Islet precursor cell (in vitro differentiated cells): ENCODE data around the gene BATF2.
A peak's percentile ranks its signal among the peaks of the same experiment; 100 is the strongest.
"Not testable (repeated sequence)": the region's sequence is repeated elsewhere in the genome, so short reads cannot be mapped to it uniquely, and the experiment has no call there.

Source experiments
- DNase-seq: peaks from one replicate; pipeline ENCODE4 v3.0.0-alpha.2; 2018

The BATF2 gene, protein sequence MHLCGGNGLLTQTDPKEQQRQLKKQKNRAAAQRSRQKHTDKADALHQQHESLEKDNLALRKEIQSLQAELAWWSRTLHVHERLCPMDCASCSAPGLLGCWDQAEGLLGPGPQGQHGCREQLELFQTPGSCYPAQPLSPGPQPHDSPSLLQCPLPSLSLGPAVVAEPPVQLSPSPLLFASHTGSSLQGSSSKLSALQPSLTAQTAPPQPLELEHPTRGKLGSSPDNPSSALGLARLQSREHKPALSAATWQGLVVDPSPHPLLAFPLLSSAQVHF

GRCh38 chr11:64996710-64997380, at the start of gene BATF2:
Gene BATF2 (minus strand): TSS chr11:64996971. CDS start chr11:64996914, 57 bp downstream.
- DNase-seq, result peak; percentile 83

DNA sequence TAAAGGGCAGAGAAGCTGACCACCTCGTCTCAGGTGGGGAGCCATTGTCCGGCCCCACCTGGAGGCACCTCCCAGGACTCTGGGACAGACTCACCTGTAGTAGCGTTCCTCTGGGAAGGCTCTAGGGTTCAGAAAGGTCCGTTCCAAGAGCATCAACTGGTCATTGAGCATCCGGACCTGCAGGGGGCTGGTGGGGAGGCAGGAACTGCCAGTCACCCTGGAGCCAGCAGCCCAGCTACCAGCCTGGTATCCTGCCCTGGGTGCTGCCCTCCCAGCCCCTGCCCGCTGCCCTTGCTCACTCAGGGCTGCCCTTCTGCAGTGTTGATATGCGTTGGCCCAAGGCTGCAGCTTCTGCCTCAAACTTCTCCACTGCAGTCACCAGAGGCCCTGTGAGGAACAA, 49.0 kb upstream of the BATF2 start:
- no peak for DNase-seq

GRCh38 chr11:65045061-65045460, 48.3 kb upstream of the BATF2 start:
- DNase-seq, result no peak

GRCh38 chr11:65043881-65044501, 47.2 kb upstream of the BATF2 start:
- no peak for DNase-seq

GRCh38 chr11:65042891-65043290, 46.1 kb upstream of the BATF2 start:
- DNase-seq, result no peak

DNA sequence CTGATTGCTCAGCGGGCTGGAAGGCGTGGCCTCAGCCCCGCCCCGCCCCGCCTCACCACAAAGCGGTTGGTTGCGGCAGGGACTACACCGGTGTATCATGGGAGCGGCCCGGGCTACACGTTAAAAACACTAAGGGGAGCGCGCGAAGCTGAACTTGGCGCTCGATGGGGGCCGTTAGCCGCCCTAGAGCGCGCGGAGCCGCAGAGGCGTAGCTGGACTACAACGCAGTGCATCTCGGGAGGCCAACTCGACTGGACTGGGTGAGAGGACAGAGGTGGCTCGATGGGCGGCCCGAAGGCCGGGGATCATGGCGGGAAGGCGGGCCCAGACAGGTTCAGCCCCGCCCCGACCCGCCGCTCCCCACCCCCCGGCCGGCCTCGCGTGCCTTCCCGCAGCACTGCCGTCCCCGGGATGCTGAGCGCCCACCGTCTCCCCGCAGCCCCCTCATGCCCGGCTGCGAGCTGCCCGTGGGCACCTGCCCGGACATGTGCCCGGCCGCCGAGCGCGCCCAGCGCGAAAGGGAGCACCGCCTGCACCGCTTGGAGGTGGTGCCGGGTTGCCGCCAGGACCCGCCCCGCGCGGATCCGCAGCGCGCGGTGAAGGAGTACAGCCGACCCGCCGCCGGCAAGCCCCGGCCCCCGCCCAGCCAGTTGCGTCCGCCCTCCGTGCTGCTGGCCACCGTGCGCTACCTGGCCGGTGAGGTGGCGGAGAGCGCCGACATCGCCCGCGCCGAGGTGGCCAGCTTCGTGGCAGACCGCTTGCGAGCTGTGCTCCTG, 44.3 kb upstream of the BATF2 start, which contains the start of gene SAC3D1:
TSS of gene SAC3D1 (plus strand) at position 364 of the 776 bp plus-strand sequence. CDS start at position 447, 83 bp downstream.
- peak; percentile 97 for DNase-seq

DNA sequence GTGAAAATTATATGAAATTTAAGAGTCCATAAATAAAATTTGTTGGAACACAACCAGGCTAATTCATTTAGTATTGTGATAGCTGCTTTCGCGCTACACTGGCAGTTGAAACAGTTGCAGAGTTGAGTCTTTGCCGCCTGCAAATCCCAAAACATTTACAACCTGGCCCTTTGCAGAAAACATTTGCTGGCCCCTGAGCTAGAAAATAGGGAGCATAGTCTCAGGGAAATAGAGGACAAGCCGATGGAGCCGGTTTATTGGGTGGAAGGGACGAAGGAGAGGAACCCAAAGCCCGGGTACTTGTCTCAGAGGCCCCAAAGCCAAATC, 43.7 kb upstream of the BATF2 start:
- DNase-seq, result no peak

- no peak for DNase-seq
These were observed 40.2 kb upstream of the BATF2 start for GRCh38 chr11:65036931-65037330.

DNA sequence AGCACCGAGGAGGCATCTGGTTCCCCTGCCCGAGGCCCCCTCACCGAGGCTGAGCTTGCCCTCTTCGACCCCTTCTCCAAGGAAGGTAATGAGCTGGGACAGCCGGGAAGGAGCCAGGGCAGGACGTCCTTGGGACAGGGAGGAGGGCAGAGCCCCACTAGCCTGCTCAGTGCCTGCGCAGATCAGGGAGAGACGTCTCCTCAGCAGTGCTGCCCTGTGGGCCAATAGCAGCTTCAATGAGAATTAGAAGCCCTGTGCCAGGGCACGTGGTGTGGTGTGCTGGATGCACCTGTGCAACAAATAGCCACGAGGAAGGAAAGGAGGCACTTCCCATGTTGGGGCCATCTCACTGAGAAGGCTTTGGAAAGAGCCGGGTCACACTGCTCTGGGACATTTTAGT, 38.8 kb upstream of the BATF2 start:
- DNase-seq, result no peak

DNA sequence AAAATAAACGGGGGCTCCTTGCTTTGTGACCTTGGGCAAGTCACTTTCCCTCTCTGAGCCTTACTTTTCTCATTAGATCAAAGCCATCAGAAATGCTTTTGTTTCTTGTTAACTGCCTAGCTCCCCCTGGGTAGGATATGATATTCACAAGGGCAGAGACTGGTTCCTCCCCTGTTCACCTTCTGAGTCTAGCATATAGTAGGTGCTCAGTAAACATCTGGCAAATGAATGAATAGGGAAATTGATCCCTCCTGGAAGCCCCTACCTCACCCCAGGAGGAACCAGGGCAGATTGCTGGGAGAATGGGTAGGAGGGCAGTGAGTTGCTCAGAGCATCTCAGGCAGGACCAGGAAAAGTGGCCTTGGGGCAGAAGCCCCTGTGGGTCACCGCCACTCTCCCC, 37.7 kb upstream of the BATF2 start:
- no peak for DNase-seq

- DNase-seq, result no peak
These were observed 35.4 kb upstream of the BATF2 start for GRCh38 chr11:65032216-65032615.

DNA sequence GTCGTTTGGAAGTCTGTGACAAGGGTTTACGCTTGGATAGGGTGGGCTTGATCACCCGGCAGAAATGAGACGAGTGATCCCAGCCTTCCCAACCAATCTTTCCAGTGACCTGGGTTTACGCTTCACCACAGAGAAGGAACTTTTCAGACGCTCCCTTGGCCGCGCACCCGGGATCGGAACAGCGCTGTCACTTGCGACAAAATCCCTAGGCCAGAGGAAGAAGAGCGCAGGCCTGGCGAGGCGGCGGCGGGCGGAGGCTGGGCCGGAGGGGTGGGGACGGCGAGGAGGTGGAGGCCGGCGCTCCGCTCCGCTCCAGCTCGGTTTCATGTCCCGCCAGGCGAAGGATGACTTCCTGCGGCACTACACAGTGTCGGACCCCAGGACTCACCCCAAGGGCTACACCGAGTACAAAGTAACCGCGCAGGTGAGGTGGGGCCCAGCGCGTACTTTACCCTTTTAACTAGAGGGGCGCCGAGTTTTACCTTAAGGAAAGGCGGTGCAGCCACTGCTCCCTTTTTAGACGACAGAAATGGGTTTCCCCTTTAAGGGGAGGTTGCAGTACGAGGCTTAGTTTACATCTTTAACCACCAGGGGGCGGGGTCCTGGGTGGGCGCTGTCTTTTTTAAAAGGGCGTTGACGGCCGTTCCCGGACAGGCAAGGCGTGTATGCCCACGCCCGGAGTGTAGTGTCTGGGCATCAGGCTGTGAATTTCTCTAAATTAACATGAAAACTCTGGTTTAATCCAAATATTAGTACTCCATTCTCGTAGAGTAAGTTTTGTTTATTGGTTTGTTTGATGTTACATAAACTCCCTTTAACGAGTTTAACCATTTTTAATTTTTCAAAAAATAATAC, 30.7 kb upstream of the BATF2 start, which contains the start of gene SNX15:
TSS of gene SNX15 (plus strand) at position 227 of the 855 bp plus-strand sequence. CDS start at position 326, 99 bp downstream.
- peak; percentile 96 for DNase-seq

- DNase-seq, result no peak
These were observed 30.0 kb upstream of the BATF2 start for GRCh38 chr11:65026810-65027209.

GRCh38 chr11:65023502-65023901, 26.7 kb upstream of the BATF2 start:
- not testable (repeated sequence) for DNase-seq

DNA sequence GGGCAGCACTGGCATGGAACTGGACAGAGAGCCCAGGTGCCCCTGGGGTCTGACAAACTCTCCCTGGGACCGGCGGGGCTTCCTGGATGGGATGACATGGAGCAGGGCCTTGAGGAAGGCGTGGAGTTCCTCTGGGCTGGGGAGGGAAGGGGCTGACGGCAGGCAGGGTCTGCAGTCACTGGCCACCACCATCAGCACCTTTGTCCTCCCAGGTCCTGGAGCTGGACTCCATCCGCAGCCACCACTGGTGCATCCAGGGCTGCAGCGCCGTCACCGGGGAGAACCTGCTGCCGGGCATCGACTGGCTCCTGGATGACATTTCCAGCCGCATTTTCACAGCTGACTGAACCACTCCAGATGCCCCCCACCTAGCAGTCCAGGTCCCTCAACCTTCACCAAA, 24.7 kb upstream of the BATF2 start:
- no peak for DNase-seq

- no peak for DNase-seq
These were observed 24.2 kb upstream of the BATF2 start for GRCh38 chr11:65021003-65021402.

- DNase-seq, result no peak
These were observed 23.1 kb upstream of the BATF2 start for GRCh38 chr11:65019824-65020223.

- DNase-seq, result no peak
These were observed 21.2 kb upstream of the BATF2 start for GRCh38 chr11:65017937-65018336.

DNA sequence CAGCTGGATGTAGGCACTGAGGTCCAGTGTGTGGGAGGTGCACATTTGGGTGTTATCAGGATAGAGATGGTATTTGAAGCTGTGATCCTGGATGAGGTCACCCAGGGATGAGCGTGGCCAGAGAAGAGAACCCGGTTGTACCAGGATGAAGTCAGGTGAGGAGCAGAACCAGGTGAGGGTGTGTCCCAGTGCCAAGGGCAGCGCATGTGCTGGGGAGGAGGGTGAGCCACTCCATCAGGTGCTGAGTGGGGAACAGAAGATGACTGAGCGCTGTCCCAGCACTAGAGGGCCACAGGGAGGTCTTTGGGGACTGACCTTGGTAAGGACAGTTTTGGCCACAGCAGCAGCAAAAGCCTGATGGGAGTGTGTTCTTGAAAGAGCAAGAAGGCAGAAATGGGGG, 19.9 kb upstream of the BATF2 start:
- DNase-seq, result no peak

GRCh38 chr11:65014726-65015227, 18.0 kb upstream of the BATF2 start:
- no peak for DNase-seq

DNA sequence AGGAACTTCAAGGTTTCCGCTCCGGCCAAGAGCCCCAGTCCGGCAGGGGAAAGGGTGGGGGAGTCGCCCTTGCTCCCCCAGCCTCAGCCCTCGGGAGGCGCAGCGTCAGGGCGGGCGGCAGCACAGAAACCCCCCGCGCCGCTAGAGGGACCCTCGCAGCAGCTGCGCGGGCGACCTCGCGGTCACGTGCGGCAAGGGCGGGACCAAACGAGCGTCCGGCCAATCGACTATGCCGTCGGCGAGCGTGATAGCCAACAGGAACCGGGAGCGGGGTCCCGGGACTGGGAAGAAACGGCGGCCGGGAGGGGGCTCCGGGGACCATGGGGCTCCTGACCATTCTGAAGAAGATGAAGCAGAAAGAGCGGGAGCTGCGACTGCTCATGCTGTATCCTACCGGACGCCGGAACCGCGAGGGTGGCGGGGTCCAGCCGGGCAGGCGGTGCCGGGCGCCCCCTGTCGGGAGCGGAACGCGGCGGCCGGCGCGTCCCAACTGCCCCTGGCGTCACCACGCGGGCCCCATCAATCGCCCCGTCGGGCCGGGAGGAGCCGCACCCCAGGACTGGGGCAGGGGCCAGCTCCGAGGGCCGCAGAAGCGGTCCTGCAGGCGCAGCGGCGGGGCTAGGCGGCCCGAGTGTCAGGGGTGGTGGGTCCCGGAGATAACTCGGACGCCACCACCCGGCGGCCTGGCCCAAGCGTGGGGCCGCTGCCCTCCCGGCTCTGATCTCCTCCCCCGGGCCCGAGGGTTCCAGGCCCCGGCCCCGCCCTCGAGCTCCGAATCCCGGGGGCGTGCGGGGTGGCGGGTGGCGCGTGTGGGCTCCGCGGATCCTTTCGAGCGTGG, 17.3 kb upstream of the BATF2 start, which contains the start of gene ARL2:
TSS of gene ARL2 (plus strand) at position 273 of the 838 bp plus-strand sequence. CDS start at position 321, 48 bp downstream.
- peak; percentile 95 for DNase-seq
